ENCODE measurements around the gene TRIM26.
"Not testable (repeated sequence)": the region's sequence is repeated elsewhere in the genome, so short reads cannot be mapped to it uniquely, and the experiment has no call there.

Gene TRIM26

GRCh38 chr6:30152910-30153610 lies 60.1 kb downstream of the TRIM26 start:
- DNase-seq, result no peak

- DNase-seq, result no peak
Measured at GRCh38 chr6:30152016-30152673, 61.1 kb downstream of the TRIM26 start.

- DNase-seq, result no peak
Measured at GRCh38 chr6:30151580-30151979, 61.6 kb downstream of the TRIM26 start.

DNA sequence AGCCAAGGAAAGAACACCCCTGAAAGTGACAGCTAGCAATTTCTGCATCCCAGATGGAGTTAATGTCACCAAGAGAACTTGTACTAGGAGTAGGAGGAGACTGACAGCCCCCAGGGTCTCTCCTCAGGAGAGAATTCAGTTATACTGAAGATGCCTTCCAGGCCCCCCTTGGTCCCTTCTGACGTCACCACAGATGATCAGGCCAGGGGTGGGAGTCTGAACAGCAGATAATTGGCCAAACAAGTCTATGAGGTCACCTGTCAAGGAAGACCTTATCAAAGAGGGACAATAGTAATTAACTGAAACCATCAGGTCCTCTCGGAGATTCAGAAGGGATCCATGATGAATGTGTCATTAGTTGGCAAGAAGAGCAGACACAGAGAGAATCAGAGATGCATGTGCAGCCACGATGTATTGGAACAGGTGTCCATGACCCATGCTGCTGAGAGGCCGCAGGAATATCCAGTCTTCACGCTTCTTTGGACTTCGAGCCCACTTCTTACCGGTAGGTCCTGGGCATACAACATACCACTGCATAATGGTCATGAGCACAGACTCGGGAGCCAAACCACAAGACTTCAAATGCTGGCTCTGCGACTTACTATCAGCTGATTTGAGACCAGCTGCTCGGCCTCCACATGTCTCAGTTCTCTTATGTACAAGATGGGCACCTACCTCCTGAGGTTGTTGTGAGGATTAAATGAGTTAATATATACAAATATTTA lies 62.4 kb downstream of the TRIM26 start:
- no peak for DNase-seq

GRCh38 chr6:30149858-30150550 lies 63.2 kb downstream of the TRIM26 start:
- no peak for DNase-seq

- no peak for DNase-seq
Measured at GRCh38 chr6:30149234-30149633, 64.0 kb downstream of the TRIM26 start.

DNA sequence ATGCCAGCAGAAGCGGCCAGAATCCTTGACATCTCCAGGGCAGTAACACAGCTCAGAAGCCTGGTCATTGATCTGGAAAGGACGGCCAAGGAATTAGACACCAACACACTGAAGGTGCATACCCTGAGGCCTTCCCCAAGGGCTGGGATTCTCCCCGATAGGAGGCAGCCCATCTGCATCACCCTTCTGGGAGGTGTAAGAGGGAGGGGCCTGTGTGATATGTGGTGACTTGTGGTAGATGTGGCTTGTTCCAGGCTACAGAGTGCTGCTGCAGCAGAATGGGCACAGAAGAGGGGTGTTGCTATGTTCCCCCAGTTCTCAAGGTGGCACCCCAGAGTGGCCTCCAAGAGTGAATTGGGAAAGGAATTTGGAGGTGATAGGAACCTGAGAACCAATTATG lies 66.1 kb downstream of the TRIM26 start:
- no peak for DNase-seq

GRCh38 chr6:30145818-30146217 lies 67.4 kb downstream of the TRIM26 start:
- no peak for DNase-seq

DNA sequence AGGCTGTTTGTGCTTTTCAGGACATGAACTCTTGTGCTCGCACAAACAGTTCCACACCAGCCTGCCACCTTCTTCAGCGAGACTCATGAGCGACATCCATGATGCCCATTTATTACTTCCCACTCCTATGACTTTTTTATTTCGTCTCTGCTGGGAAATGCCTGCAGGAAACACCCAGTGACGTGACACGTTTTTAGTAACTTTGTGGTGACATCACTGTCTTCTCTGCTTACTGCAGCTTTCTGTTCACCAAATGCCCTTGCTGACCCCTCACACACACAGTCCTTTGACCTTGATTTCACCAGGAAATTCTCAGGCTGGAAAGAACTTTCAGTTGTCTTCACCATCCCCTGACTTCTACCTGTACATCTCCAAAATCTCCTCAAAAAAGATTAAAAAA lies 68.4 kb downstream of the TRIM26 start:
- no peak for DNase-seq

GRCh38 chr6:30143780-30144179 lies 69.4 kb downstream of the TRIM26 start:
- DNase-seq, result no peak

DNA sequence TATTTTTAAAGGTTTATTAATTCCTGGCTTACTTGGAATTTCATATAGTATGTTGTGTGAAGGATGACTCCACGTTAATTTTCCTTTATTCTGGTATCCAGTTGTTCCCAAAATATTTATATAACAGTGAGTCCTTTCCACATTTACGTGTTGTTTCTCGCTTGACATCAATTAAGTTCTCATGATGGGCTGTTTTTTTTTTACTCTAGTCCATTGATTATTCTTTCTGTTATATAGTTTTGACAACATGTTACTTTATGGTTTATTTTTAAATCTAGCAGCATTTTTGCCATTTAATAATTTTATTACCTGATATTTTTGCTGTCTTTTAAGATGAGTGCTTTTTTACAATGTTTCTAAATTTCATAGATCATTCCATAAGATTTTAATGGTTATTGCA lies 70.5 kb downstream of the TRIM26 start:
- no peak for DNase-seq

- not testable (repeated sequence) for DNase-seq
Measured at GRCh38 chr6:30140240-30140639, 73.0 kb downstream of the TRIM26 start.

GRCh38 chr6:30136570-30137286 lies 76.5 kb downstream of the TRIM26 start:
- DNase-seq, result no peak

DNA sequence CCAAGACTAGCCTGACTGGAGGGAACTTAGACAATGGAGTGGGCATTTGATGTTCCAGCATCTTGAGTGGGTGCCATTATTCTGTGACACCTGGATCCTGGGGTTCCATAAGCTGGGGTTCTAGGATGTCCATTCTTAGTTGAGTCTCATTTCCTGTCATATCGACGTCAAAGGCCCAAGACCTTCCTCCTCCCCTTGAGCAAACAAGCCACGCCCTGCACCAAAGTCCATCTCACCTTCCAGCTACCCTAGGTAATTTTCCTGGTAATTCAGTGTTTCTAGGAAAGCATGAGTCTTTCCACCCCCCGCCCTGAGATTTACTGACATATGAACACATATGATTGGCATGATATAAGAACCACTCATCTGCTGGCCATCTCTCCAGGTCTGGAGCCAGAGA lies 77.4 kb downstream of the TRIM26 start, which contains the start of gene TRIM40:
TSS of gene TRIM40 (plus strand) at position 384 of the 400 bp plus-strand sequence. CDS start 897 bp downstream, outside the sequence.
- DNase-seq, result no peak

DNA sequence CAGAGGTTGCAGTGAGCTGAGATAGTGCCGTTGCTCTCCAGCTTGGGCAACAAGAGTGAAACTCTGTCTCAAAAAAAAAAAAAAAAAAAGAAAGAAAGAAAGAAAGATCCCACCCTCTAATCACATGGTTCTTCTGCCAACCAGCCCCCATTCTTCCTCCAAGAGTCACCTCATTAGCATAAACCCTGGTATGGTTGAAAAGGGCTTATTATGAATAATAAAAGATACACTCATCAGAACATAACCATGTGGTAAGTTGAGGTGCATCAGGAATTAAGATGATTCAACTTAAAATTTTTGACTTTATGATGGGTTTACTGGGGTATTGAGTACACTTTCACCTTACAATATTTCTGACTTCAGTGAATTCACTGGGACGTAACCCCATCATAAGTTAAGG lies 78.1 kb downstream of the TRIM26 start:
- no peak for DNase-seq
